AG04450 (cell line): ENCODE data around the gene AGAP2. TPM values are rescaled to one million over a fixed set of nuclear protein-coding genes. Genes with fewer than 3 reads are reported as not detected.

ENCODE experiments used
- CTCF ChIA-PET: fragments of 300-600, 350-600 bp; formaldehyde crosslinking; extraction: SDS; loops from one replicate; lab custom pipeline; 2022; ENCODE audit warnings: antibody characterized with exemption, inconsistent platforms; lab: Charles Lee
- POLR2A ChIA-PET: fragments of 350-600 bp; formaldehyde crosslinking; extraction: SDS; loops from one replicate; lab custom pipeline; 2021; ENCODE audit warnings: antibody characterized with exemption, inconsistent platforms; lab: Yijun Ruan, JAX
- DNase-seq: peaks from one replicate; pipeline ENCODE4 v3.0.0-alpha.2; 2011; ENCODE audit warnings: low read depth, low spot score
- H3K27ac ChIP-seq: one replicate; pipeline ENCODE4 v1.5.1; 2012; ENCODE audit warnings: low read depth, low read length, control low read depth
- H3K27me3 ChIP-seq: one replicate; pipeline ENCODE4 v1.6.0; 2012; ENCODE audit warnings: low read length; ENCODE audit not compliant: control insufficient read depth, insufficient read depth
- H3K4me3 ChIP-seq: 2 replicates; pipeline ENCODE4 v1.5.1; 2011; ENCODE audit warnings: mild to moderate bottlenecking, low read depth, low read length, control low read depth
- H3K9me3 ChIP-seq: 2 replicates; pipeline ENCODE4 v1.5.1; 2012; ENCODE audit warnings: low read length; ENCODE audit not compliant: control insufficient read depth, insufficient read depth
- polyA plus RNA-seq: library from polyadenylated mRNA; depleted of rRNA; stranded (reverse); fragments of >200 nt; gene quantifications from 2 replicates; pipeline ENCODE4 v1.2.3, GENCODE V29; 2011
- TF ChIP-seq, protein P1 (sequence below): IDR thresholded peaks from 2 replicates; pipeline ENCODE4 v1.5.1; 2011; ENCODE audit warnings: low read depth, low read length, control low read depth, inconsistent platforms

Gene AGAP2
- polyA plus RNA-seq, 1 experiment = 0.02 TPM

DNA sequence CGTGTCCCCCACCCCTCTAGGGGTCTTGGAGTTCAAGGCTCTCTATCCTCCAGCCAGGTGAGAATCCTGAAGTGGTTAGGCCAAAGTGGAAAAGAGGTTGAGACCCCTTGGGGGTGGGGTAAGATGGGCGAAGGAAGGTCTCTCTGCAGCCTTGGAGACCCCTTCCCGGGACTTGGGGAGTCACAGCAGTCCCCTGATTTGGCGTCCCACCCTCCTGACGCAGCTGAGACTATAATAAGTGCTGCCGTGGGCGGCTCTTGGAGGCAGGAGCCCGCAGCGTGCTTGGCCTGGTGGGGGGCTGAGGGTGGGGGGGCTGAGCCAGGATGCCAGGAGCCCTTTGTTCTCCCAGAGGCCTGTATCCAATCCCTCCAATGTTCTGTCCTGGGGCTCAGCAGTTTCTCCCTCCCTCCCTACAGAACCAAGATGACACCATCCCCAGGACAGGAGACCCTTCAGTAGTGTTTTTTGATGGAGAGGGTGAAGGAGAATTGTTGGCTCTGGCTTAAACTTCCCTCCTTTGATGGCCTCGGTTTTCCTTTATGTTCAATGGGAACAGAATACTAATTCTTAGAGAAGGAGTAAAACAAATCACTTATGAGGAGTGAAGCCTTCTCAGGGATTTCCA lies 1.5 kb upstream of the AGAP2 start:
- TF ChIP-seq, protein P1, sequence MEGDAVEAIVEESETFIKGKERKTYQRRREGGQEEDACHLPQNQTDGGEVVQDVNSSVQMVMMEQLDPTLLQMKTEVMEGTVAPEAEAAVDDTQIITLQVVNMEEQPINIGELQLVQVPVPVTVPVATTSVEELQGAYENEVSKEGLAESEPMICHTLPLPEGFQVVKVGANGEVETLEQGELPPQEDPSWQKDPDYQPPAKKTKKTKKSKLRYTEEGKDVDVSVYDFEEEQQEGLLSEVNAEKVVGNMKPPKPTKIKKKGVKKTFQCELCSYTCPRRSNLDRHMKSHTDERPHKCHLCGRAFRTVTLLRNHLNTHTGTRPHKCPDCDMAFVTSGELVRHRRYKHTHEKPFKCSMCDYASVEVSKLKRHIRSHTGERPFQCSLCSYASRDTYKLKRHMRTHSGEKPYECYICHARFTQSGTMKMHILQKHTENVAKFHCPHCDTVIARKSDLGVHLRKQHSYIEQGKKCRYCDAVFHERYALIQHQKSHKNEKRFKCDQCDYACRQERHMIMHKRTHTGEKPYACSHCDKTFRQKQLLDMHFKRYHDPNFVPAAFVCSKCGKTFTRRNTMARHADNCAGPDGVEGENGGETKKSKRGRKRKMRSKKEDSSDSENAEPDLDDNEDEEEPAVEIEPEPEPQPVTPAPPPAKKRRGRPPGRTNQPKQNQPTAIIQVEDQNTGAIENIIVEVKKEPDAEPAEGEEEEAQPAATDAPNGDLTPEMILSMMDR = no peak
- ChIA-PET POLR2A (no interaction called here), CTCF (interaction anchor here (1.7 kb wide), 1 partner anchor 16 kb away, joined by 6 read pairs; no protein-coding TSS in a partner anchor)
- DNase-seq = no peak
- no peak overlapping the region for H3K4me3 ChIP-seq
- no peak overlapping the region for H3K27ac ChIP-seq
- peaks cover 70% of the 10 kb centered on the region for H3K27me3 ChIP-seq
- H3K9me3 ChIP-seq = no peaks in the 10 kb centered on the region; the same call in 1 of the 2 replicates

- ChIA-PET POLR2A (interaction anchor here (0.5 kb wide), 1 partner anchor 119 kb away, joined by 7 read pairs; no protein-coding TSS in a partner anchor), CTCF (no interaction called here)
- Histone ChIP-seq H3K27ac (no peak overlapping the region), H3K9me3 (no peaks in the 10 kb centered on the region; the same call in 1 of the 2 replicates), H3K4me3 (no peak overlapping the region), H3K27me3 (peaks cover 76% of the 10 kb centered on the region)
- TF ChIP-seq, protein P1 = no peak
- DNase-seq = no peak
Observed at GRCh38 chr12:57739387-57739786, 845 bp upstream of the AGAP2 start.

DNA sequence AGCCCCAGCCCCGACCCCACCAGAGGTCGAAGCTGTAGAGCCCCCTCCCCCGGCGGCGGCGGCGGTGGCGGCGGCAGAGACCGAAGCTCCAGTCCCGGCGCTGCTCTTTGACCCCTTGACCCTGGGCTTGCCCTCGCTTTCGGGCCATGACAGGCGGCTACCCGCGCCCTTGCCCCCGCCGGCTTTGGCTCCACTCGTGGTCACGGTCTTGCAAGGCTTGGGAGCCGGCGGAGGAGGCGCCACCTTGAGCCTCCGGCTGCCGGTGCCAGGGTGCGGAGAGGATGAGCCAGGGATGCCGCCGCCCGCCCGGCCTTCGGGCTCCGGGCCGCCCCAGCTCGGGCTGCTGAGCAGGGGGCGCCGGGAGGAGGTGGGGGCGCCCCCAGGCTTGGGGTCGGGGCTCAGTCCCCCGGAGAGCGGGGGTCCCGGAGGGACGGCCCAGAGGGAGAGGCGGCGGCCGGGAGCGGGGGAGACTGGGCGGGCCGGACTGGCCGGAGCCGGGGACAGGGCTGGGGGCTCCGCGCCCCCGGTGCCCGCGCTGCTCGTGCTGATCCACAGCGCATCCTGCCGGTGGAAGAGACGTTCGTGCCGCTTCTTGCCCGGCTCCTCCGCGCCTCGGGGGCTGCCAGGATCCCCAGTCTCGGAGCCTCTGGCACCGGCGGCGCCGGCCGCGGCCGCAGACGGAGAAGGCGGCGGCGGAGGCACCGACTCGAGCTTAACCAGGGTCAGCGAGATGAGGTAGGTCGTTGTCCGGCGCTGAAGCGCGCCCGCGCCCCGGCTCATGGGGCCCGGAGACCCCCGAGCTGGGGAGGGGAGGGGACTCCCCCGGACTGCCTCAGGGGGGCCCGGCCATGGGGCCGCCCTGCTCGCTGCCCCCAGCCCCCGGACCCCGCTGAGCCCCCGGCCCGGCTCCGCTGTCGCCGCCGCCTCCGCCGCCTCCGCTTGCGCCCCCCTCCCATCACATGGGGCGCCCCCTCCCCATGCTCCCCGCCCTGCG lies 778 bp downstream of the AGAP2 start:
- CTCF ChIA-PET = interaction anchor here (1.0 to 2.6 kb wide), 4 partner anchors 11 to 279 kb away, joined by 4 to 9 read pairs (median 6); no protein-coding TSS in a partner anchor

GRCh38 chr12:57736741-57737466 lies 1.6 kb downstream of the AGAP2 start:
- TF ChIP-seq, protein P1 = no peak
- CTCF ChIA-PET = interaction anchor here (1.1 to 2.6 kb wide), 3 partner anchors 10 to 278 kb away, joined by 4 to 9 read pairs (median 8); no protein-coding TSS in a partner anchor
- Histone ChIP-seq H3K9me3 (no peaks in the 10 kb centered on the region; the same call in 1 of the 2 replicates), H3K27ac (no peak overlapping the region), H3K4me3 (no peak overlapping the region), H3K27me3 (peaks cover 92% of the 10 kb centered on the region)
- POLR2A ChIA-PET = interaction anchor here (1.9 to 2.2 kb wide), 2 partner anchors 8 to 11 kb away, joined by 8 to 10 read pairs; partner anchors contain the start of gene TSPAN31
- DNase-seq = no peak

More for the DNA sequence above, 778 bp downstream of the AGAP2 start:
- POLR2A ChIA-PET = interaction anchor here (2.2 kb wide), 1 partner anchor 11 kb away, joined by 10 read pairs; no protein-coding TSS in a partner anchor
- DNase-seq = no peak
- peaks cover 91% of the 10 kb centered on the region for H3K27me3 ChIP-seq
- H3K9me3 ChIP-seq = no peaks in the 10 kb centered on the region; the same call in 1 of the 2 replicates
- TF ChIP-seq, protein P1 = peak; percentile 46
- peak overlapping the region; percentile 7; the same call in 1 of the 2 replicates for H3K4me3 ChIP-seq
- H3K27ac ChIP-seq = no peak overlapping the region
